T47D (cell line): Measurements from ENCODE around the gene ELOVL5.
"Not testable (repeated sequence)": the region's sequence is repeated elsewhere in the genome, so short reads cannot be mapped to it uniquely, and the experiment has no call there.

Experiments used
- DNase-seq, 2 experiments: peaks; one replicate each; pipeline versions ENCODE4 v3.0.0 to v3.0.0-alpha.2; 2011 to 2012; ENCODE audit warnings: low read depth in 1 of 2, low spot score in 1 of 2
- JUND ChIP-seq: IDR thresholded peaks from 2 replicates; pipeline ENCODE4 v1.6.1; 2012; ENCODE audit warnings: low read depth
- in situ Hi-C: cut with HindIII; loops from 2 replicates; pipeline ENCODE4 v1.10.0; 2016; ENCODE audit warnings: low sequenced_read_pairs, low pct_unique_long_range_greater_than_20kb

The ELOVL5 gene

GRCh38 chr6:53316142-53316541 lies 32.6 kb downstream of the ELOVL5 start:
- in situ Hi-C loops, result no loop called here
- no peak for DNase-seq
- TF ChIP-seq JUND, result no peak

GRCh38 chr6:53315086-53315724 lies 33.5 kb downstream of the ELOVL5 start:
- in situ Hi-C loops, result no loop called here
- no peak for TF ChIP-seq JUND
- DNase-seq, result no peak

DNA sequence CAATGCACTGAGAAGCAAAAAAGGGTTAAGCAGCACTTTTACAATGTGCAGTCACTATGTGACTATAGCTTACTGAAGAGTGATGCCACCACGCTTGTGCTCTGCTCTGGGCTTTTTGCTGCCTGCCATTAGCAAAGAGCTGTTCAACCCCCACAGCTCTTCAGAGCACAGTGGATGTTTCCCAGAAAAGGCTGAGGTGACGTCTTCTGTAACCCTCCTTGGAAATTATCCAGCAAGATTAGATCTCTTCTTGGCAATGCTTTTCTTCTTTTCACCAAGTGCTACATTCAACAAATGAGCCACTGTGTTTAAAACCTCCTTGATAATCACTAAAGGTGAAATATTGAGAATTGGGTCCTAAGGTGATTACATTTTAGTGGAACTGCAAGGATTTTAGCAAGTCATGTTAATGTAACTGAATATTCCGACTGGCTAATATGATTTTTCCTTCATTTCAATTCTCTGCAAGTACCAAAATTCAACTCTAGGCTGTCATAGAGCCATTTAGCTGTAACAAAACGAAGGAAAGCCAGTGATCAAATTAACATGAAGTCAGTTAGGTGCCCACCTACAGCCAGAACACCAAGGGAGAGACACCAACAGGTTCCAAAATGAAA lies 34.9 kb downstream of the ELOVL5 start:
- in situ Hi-C loops, result no loop called here
- DNase-seq, result no peak
- no peak for TF ChIP-seq JUND

DNA sequence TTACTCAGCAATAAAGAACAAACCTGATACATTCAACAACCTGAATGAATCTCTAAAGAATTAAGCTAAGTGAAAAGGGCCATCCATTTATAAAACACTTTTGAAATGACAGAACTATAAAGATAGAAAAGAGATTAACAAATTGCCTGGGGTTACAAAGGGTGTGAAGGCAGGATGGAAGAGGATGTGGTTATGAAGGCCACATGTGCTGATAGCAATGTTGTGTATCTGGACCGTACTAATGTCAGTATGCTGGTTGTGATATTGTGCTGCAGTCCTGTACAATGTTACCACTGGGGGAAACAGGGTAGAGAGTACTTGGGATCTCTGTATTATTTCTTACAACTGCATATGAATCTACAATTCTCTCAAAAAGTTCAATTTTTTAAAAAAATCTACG lies 36.4 kb downstream of the ELOVL5 start:
- in situ Hi-C loops, result no loop called here

GRCh38 chr6:53311586-53311935 lies 37.2 kb downstream of the ELOVL5 start:
- no peak for DNase-seq
- no peak for TF ChIP-seq JUND
- in situ Hi-C loops, result no loop called here

More for the DNA sequence above, 36.4 kb downstream of the ELOVL5 start:
- no peak for DNase-seq
- no peak for TF ChIP-seq JUND

DNA sequence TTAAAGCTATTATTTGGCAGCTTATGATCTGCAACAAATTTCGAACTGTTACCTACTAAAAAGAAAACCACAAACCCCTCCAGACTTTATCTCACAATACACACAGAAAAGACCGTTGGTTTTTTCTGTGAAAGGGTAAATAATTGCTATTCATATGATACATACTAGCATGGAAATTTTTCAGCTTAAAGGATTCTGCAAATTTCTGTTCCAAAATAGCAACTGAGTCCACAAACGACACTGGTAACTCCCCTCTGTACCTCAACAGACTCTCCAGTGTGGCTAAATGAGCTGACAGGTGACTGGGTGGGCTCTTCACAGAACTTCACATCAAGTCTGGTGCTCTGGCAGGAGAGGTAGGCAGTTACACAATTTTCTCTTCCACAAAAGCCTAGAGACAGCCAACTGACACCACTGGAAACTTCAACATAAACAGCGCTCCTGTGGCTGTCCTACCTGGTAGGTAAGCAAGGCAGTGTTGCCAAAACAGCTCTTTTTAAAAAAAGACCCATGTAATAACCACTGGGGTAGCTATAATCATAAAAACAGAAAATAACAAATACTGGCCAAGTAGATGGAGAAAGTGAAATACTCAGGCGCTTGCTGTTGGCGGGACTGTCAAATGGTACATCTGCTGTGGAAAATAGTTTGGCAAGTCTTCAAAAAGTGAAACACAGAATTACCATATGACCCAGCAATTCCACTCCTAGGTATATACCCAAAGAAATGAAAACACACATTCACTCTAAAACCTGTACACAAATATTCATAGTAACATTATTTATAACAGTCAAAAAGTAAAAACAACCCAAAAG lies 37.8 kb downstream of the ELOVL5 start:
- in situ Hi-C loops, result no loop called here
- no peak for DNase-seq
- TF ChIP-seq JUND, result no peak

DNA sequence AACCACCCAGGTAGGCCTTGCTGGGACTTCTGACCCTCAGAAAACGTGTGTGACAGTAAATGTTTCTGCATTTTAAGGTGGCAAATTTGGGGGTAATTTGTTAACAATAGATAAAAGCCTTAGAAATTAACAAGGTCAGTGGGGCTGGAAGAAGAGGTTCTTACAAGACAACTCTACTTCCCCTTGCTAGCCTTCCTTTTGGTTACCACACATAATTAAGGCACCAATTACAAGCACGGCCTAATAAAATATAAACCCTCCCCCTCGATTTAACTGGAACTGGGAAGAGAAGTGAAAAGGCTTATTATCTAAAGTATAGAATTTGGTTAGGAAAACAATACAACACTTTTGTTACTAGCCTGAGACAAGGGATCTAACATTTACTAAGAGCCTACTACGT lies 38.8 kb downstream of the ELOVL5 start:
- no peak for TF ChIP-seq JUND
- in situ Hi-C loops, result no loop called here
- DNase-seq, result no peak

- peak; percentile 58 to 72 for DNase-seq
- in situ Hi-C loops, result no loop called here
- no peak for TF ChIP-seq JUND
Observed at GRCh38 chr6:53309059-53309900, 39.5 kb downstream of the ELOVL5 start.

GRCh38 chr6:53306819-53307347 lies 41.9 kb downstream of the ELOVL5 start:
- in situ Hi-C loops, result no loop called here
- TF ChIP-seq JUND, result no peak
- no peak for DNase-seq

- in situ Hi-C loops, DNase-seq: not testable (repeated sequence)
Observed at GRCh38 chr6:53306217-53306616, 42.5 kb downstream of the ELOVL5 start.

- in situ Hi-C loops, result not testable (repeated sequence)
Observed at GRCh38 chr6:53305506-53306005, 43.2 kb downstream of the ELOVL5 start.

GRCh38 chr6:53304953-53305352 lies 43.8 kb downstream of the ELOVL5 start:
- DNase-seq, in situ Hi-C loops: not testable (repeated sequence)

More at GRCh38 chr6:53305506-53306005, 43.2 kb downstream of the ELOVL5 start:
- DNase-seq, result not testable (repeated sequence)
